Measurements from ENCODE around the gene ST3GAL5.

DNA sequence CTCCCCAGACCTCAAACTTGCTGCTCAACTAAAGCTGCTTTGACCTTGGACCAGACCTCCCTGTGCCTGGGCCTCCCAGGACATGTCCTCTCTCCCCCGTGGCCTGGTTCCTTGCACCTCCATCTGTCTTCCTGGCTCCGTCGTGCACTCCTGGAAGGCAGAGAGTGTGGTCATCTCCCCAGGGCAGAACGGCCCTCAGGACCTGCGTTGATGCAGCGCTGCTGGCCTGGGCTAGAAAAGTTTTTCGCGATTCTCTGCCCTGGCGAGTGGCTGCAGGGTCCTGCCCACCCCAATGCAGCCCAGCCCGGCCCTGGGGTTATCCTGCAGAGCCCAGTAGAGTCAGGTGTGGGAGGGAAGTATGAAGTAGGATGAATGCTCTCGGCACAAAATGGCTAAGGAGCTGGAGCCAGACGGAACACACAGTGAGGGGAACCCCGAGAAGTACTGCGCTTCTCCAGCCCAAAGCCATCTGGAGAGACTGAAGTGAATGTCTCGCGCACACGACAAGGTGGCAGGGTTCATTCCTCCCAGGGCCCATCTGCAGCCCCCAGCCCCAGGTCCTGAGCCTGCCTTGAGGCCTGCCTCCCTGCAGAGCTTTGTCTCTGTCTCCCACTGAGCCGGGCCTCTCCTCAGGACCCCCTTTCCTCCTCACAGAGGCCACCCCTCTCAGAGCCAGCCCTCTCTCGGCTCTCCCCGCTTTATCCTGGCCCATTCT, 93.3 kb downstream of the ST3GAL5 start:
- TF ChIP-seq, protein P1, sequence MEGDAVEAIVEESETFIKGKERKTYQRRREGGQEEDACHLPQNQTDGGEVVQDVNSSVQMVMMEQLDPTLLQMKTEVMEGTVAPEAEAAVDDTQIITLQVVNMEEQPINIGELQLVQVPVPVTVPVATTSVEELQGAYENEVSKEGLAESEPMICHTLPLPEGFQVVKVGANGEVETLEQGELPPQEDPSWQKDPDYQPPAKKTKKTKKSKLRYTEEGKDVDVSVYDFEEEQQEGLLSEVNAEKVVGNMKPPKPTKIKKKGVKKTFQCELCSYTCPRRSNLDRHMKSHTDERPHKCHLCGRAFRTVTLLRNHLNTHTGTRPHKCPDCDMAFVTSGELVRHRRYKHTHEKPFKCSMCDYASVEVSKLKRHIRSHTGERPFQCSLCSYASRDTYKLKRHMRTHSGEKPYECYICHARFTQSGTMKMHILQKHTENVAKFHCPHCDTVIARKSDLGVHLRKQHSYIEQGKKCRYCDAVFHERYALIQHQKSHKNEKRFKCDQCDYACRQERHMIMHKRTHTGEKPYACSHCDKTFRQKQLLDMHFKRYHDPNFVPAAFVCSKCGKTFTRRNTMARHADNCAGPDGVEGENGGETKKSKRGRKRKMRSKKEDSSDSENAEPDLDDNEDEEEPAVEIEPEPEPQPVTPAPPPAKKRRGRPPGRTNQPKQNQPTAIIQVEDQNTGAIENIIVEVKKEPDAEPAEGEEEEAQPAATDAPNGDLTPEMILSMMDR (IDR thresholded peaks at IDR 0.05) = no peak
- TF ChIP-seq POLR2A (IDR thresholded peaks at IDR 0.05) = no peak
